Stimulated activated naive CD8-positive, alpha-beta T cell treated with anti-CD3 and anti-CD28 coated beads, Interleukin-15, Interleukin-2, amounts not matched to agents 100 ng/mL and 50 ng/mL, for 24 hours (primary cell): Measurements from ENCODE around the gene NEMP1.
"Not testable (repeated sequence)": the region's sequence is repeated elsewhere in the genome, so short reads cannot be mapped to it uniquely, and the experiment has no call there.

Experiments used
- H3K27ac Mint-ChIP-seq: one replicate; pipeline ENCODE4 v1.8.0; 2021; ENCODE audit warnings: mild to moderate bottlenecking, mixed read lengths
- H3K27me3 Mint-ChIP-seq: one replicate; pipeline ENCODE4 v1.8.0; 2021; ENCODE audit warnings: mixed read lengths
- H3K36me3 Mint-ChIP-seq: one replicate; pipeline ENCODE4 v1.8.0; 2021; ENCODE audit warnings: low read depth, mixed read lengths
- H3K4me1 Mint-ChIP-seq: one replicate; pipeline ENCODE4 v1.8.0; 2021; ENCODE audit warnings: low read depth, mixed read lengths
- H3K4me3 Mint-ChIP-seq: one replicate; pipeline ENCODE4 v1.8.0; 2021; ENCODE audit warnings: mild to moderate bottlenecking, mixed read lengths
- H3K9me3 Mint-ChIP-seq: one replicate; pipeline ENCODE4 v1.8.0; 2021; ENCODE audit warnings: mixed read lengths

Gene NEMP1

DNA sequence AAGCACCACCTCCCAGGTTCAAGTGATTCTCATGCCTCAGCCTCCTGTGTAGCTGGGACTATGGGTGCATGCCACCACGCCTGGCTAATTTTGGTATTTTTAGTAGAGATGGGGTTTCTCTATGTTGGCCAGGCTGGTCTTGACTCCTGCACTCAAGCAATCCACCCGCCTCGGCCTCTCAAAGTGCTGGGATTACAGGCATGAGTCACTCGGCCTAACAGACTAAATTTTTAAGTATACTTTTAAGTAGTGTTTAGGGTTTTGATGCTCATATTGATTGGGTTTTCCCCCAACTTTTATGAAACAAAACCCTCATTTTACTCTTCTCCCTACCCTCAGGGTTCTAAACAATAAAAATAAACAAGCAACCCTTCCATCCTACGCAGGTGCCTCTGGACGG, 34.1 kb downstream of the NEMP1 start:
- H3K9me3 Mint-ChIP-seq, result no peaks in the 10 kb centered on the region
- H3K27ac Mint-ChIP-seq, result no peak overlapping the region
- peaks cover 4% of the 10 kb centered on the region for H3K27me3 Mint-ChIP-seq
- peaks cover 41% of the 10 kb centered on the region for H3K4me1 Mint-ChIP-seq
- no peaks in the 10 kb centered on the region for H3K36me3 Mint-ChIP-seq
- no peak overlapping the region for H3K4me3 Mint-ChIP-seq

DNA sequence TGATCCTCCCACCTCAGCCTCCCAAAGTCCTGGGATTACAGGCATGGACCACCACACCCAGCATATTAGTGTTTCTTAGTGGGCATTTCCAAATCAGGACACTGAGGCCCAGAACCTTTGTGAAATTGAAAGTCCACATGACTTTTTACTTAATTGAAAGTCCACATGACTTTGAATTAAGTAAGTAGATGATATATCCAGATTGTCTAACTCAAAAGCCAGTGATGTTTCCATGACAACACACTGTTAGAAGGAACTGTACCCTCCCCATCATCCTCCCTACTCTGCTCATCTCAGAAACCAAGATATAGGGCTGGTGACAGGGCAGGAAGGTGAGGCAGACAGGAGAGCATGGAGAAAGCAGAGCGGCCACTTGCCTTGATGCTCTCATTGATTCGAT, 35.9 kb downstream of the NEMP1 start:
- H3K4me1 Mint-ChIP-seq, result peaks cover 27% of the 10 kb centered on the region

DNA sequence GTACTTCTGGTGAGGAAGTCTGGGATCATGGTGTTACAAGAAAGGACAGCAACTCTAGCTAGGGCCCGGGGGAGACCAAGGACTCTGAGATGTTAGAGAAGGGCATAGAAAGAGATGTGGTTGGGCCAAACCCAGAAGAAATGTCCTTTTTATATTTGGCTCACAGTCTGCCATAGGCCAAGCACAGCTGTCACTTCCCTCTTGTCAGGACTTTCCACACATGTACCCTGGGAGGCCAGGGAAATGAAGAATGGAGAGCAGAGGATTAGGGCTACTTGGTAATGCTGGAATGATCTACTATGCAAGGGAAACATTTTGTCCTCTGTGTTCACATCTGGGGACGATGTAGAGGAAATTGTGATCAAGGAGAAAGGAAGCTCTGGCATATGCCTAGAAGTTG, 37.8 kb downstream of the NEMP1 start:
- Mint-ChIP-seq H3K9me3 (no peaks in the 10 kb centered on the region), H3K4me1 (peaks cover 8% of the 10 kb centered on the region), H3K27me3 (peaks cover under 1% of the 10 kb centered on the region), H3K27ac (no peak overlapping the region), H3K36me3 (no peaks in the 10 kb centered on the region), H3K4me3 (no peak overlapping the region)

More for the DNA sequence above, 35.9 kb downstream of the NEMP1 start:
- no peak overlapping the region for H3K4me3 Mint-ChIP-seq
- H3K9me3 Mint-ChIP-seq, result no peaks in the 10 kb centered on the region
- H3K36me3 Mint-ChIP-seq, result no peaks in the 10 kb centered on the region
- peaks cover 4% of the 10 kb centered on the region for H3K27me3 Mint-ChIP-seq
- H3K27ac Mint-ChIP-seq, result no peak overlapping the region

- Mint-ChIP-seq H3K9me3 (no peaks in the 10 kb centered on the region), H3K4me3 (no peak overlapping the region), H3K4me1 (peaks cover 2% of the 10 kb centered on the region)
Measured at GRCh38 chr12:57040211-57040610, 38.4 kb downstream of the NEMP1 start.

GRCh38 chr12:57039016-57039798, 39.4 kb downstream of the NEMP1 start:
- H3K36me3 Mint-ChIP-seq, result no peaks in the 10 kb centered on the region
- H3K4me1 Mint-ChIP-seq, result no peaks in the 10 kb centered on the region
- H3K9me3 Mint-ChIP-seq, result no peaks in the 10 kb centered on the region
- H3K4me3 Mint-ChIP-seq, result no peak overlapping the region
- H3K27ac Mint-ChIP-seq, result no peak overlapping the region
- H3K27me3 Mint-ChIP-seq, result no peaks in the 10 kb centered on the region

More at GRCh38 chr12:57040211-57040610, 38.4 kb downstream of the NEMP1 start:
- H3K27me3 Mint-ChIP-seq, result no peaks in the 10 kb centered on the region
- H3K36me3 Mint-ChIP-seq, result no peaks in the 10 kb centered on the region
- no peak overlapping the region for H3K27ac Mint-ChIP-seq

- H3K27ac Mint-ChIP-seq, result peak overlapping the region; percentile 21
Measured at GRCh38 chr12:57037264-57037663, 41.3 kb downstream of the NEMP1 start.

DNA sequence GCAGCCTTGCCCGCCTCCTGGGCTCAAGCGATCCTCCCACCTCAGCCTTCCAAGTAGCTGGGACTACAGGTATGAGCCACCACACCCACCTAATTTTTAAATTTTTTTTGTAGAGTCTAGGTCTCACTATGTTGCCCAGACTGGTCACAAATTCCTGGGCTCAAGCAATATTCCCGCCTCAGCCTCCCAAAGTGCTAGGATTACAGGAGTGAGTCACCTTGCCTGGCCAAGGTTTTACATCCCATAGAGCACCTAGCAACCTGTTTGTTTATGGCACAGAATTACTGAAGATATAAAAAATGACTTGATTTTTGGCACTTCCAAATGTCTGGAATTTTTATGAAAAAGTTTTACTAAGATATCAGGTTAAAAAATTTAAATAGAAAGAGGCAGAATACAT, 45.2 kb downstream of the NEMP1 start:
- H3K36me3 Mint-ChIP-seq, result no peaks in the 10 kb centered on the region
- H3K9me3 Mint-ChIP-seq, result no peaks in the 10 kb centered on the region
- H3K4me1 Mint-ChIP-seq, result peaks cover 18% of the 10 kb centered on the region
- H3K27me3 Mint-ChIP-seq, result no peaks in the 10 kb centered on the region
- no peak overlapping the region for H3K27ac Mint-ChIP-seq
- no peak overlapping the region for H3K4me3 Mint-ChIP-seq

More at GRCh38 chr12:57037264-57037663, 41.3 kb downstream of the NEMP1 start:
- Mint-ChIP-seq H3K27me3 (no peaks in the 10 kb centered on the region), H3K4me1 (no peaks in the 10 kb centered on the region), H3K9me3 (no peaks in the 10 kb centered on the region), H3K4me3 (no peak overlapping the region), H3K36me3 (no peaks in the 10 kb centered on the region)

DNA sequence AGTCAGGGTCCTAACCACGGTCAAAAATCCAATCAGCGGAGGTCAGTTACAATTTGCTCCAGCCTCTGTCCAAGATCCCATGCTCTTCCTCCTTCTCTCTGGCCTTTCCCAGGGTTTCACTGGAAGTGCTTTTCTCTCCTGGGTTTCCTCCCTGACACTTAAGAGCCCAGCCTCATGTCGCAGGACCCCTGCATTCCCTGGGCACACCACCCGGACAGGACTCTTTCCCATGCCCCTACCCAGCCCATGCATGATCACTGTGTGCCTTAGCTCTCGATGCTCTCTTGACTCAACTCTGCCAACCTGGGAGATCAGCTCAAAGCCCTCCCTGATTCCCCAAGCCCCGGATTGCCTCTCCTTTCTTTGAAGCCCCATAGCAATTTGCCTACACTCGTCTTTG, 46.8 kb downstream of the NEMP1 start:
- H3K27ac Mint-ChIP-seq, result no peak overlapping the region

GRCh38 chr12:57031138-57031725, 47.4 kb downstream of the NEMP1 start:
- H3K4me1 Mint-ChIP-seq, result peaks cover 40% of the 10 kb centered on the region
- no peaks in the 10 kb centered on the region for H3K36me3 Mint-ChIP-seq
- H3K27ac Mint-ChIP-seq, result peak overlapping the region; percentile 13
- no peaks in the 10 kb centered on the region for H3K9me3 Mint-ChIP-seq
- no peaks in the 10 kb centered on the region for H3K27me3 Mint-ChIP-seq
- no peak overlapping the region for H3K4me3 Mint-ChIP-seq

More for the DNA sequence above, 46.8 kb downstream of the NEMP1 start:
- Mint-ChIP-seq H3K36me3 (no peaks in the 10 kb centered on the region), H3K4me1 (peaks cover 34% of the 10 kb centered on the region), H3K4me3 (no peak overlapping the region), H3K9me3 (no peaks in the 10 kb centered on the region), H3K27me3 (no peaks in the 10 kb centered on the region)

- peaks cover 44% of the 10 kb centered on the region for H3K4me1 Mint-ChIP-seq
- no peak overlapping the region for H3K27ac Mint-ChIP-seq
- no peaks in the 10 kb centered on the region for H3K9me3 Mint-ChIP-seq
- H3K27me3 Mint-ChIP-seq, result no peaks in the 10 kb centered on the region
- H3K36me3 Mint-ChIP-seq, result no peaks in the 10 kb centered on the region
- no peak overlapping the region for H3K4me3 Mint-ChIP-seq
Measured at GRCh38 chr12:57029457-57029856, 49.1 kb downstream of the NEMP1 start.

DNA sequence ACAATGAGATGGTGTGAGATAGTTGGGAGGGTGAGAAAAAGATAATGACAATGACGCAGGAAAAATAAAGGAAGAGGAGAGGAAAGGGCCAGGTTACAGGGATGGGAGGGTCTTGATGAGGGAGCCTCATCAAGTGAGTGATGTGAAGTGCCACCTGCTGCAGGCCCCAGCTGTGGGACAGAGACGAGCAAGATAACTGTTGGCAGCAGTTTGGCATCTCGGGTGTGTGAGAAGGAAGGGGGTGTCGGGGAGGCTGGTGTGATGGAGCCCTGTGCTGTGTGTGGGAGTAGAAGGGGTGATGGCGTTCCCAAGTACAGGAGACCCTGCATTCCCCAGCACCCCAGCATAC, 50.8 kb downstream of the NEMP1 start:
- Mint-ChIP-seq H3K27me3 (no peaks in the 10 kb centered on the region), H3K27ac (peak overlapping the region; percentile 90), H3K36me3 (no peaks in the 10 kb centered on the region), H3K4me1 (peaks cover 44% of the 10 kb centered on the region), H3K9me3 (no peaks in the 10 kb centered on the region), H3K4me3 (no peak overlapping the region)

- H3K4me3 Mint-ChIP-seq, result peak overlapping the region; percentile 9
- no peaks in the 10 kb centered on the region for H3K9me3 Mint-ChIP-seq
- no peaks in the 10 kb centered on the region for H3K36me3 Mint-ChIP-seq
- no peaks in the 10 kb centered on the region for H3K27me3 Mint-ChIP-seq
- peaks cover 44% of the 10 kb centered on the region for H3K4me1 Mint-ChIP-seq
- H3K27ac Mint-ChIP-seq, result peak overlapping the region; percentile 90
Measured at GRCh38 chr12:57027011-57027804, 51.4 kb downstream of the NEMP1 start.

GRCh38 chr12:57025196-57025595, 53.4 kb downstream of the NEMP1 start:
- Mint-ChIP-seq H3K27me3 (no peaks in the 10 kb centered on the region), H3K4me1 (peaks cover 35% of the 10 kb centered on the region), H3K27ac (no peak overlapping the region), H3K9me3 (no peaks in the 10 kb centered on the region), H3K36me3 (no peaks in the 10 kb centered on the region), H3K4me3 (no peak overlapping the region)

DNA sequence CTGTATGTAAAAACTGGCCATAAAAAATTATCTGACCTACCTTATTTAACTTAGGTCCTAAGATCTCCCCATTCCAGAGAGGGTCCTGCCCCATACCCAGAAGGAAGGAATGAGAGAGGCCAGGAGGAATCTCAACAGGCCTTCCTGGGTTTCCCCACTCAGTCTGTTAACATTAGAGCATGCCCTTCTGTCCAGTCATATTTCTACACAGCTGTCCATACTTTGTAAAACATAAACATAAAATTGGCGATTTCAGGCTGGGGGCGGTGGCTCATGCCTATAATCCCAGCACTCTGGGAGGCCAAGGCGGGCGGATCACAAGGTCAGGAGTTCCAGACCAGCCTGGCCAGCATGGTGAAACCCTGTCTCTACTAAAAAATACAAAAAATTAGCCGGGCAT, 56.3 kb downstream of the NEMP1 start:
- not testable (repeated sequence) for H3K27me3 Mint-ChIP-seq, H3K4me3 Mint-ChIP-seq, H3K9me3 Mint-ChIP-seq, H3K27ac Mint-ChIP-seq, H3K36me3 Mint-ChIP-seq
- H3K4me1 Mint-ChIP-seq, result peaks cover 23% of the 10 kb centered on the region
